Left colon (tissue), 2 donors: Measurements from ENCODE around the gene NANS. TPM values are rescaled to one million over a fixed set of nuclear protein-coding genes. Genes with fewer than 3 reads are reported as not detected.
"Not testable (repeated sequence)": the region's sequence is repeated elsewhere in the genome, so short reads cannot be mapped to it uniquely, and the experiment has no call there.

ENCODE experiments used
- ATAC-seq: fragments of 200-7000 bp; cut with Tn5 transposase; one replicate; pipeline ENCODE4 v1.9.1; 2020; ENCODE audit warnings: mild to moderate bottlenecking, moderate library complexity
- DNase-seq, 2 donors: peaks; one replicate each; pipeline ENCODE4 v3.0.0-alpha.2; 2020
- intact Hi-C, 2 donors: fragments of 100-400 bp; cut with DNase I in 1 of 2; cut with micrococcal nuclease in 1 of 2; formaldehyde crosslinking; loops; one replicate each; pipeline versions ENCODE4 v1.11.2 to v1.14.0; 2022; cut with DNase I, micrococcal nuclease
- total RNA-seq, 2 donors: library from RNA; stranded (reverse); fragmentation: NEBNext Ultra II Directional; extraction: Animal tissue kit (Norgen Biotek cat#: 25700); gene quantifications; one replicate each; pipeline ENCODE4 v1.2.1, GENCODE V29; 2021
- donor health status: DM: no; HTN: no; CAD: no.
- donor health status: DM: yes; HTN: yes; CAD: no.

NANS gene
- total RNA-seq, 2 donors from 2014 or later, result 231 to 527 TPM

- DNase-seq (no peak), ATAC-seq (no peak)
- intact Hi-C loops, result no loop called here
Observed at GRCh38 chr9:98069551-98069950, 13.0 kb downstream of the NANS start.

- intact Hi-C loops, result loop anchor here in 1 of 2 donors (10.0 kb wide), 1 partner anchor 184 kb away; the partner anchor contains the start of gene TBC1D2
- ATAC-seq (no peak), DNase-seq (no peak)
Observed at GRCh38 chr9:98070704-98071103, 14.2 kb downstream of the NANS start.

GRCh38 chr9:98071737-98072136, 15.2 kb downstream of the NANS start:
- intact Hi-C loops, result loop anchor here in 1 of 2 donors (10.0 kb wide), 1 partner anchor 183 kb away; the partner anchor contains the start of gene TBC1D2
- ATAC-seq (peak; percentile 63), DNase-seq (peak; percentile 75 to 80)

GRCh38 chr9:98074115-98074990, 17.8 kb downstream of the NANS start:
- ATAC-seq, result peak; percentile 11
- peak; percentile 52 to 76 for DNase-seq
- intact Hi-C loops, result loop anchor here in 1 of 2 donors (10.0 kb wide), 1 partner anchor 180 kb away; the partner anchor contains the start of gene TBC1D2

GRCh38 chr9:98075332-98075805, 18.8 kb downstream of the NANS start:
- no peak for ATAC-seq
- no peak for DNase-seq
- intact Hi-C loops, result loop anchor here in 1 of 2 donors (10.0 kb wide), 1 partner anchor 179 kb away; the partner anchor contains the start of gene TBC1D2

- DNase-seq, result peak in 1 of 2 donors; percentile 6
- not testable (repeated sequence) for ATAC-seq
- intact Hi-C loops, result loop anchor here in 1 of 2 donors (10.0 kb wide), 1 partner anchor 178 kb away; the partner anchor contains the start of gene TBC1D2
Observed at GRCh38 chr9:98076514-98076890, 20.0 kb downstream of the NANS start.

GRCh38 chr9:98078895-98079294, 22.4 kb downstream of the NANS start:
- DNase-seq (peak in 1 of 2 donors; percentile 5), ATAC-seq (no peak)
- intact Hi-C loops, result loop anchor here in 1 of 2 donors (10.0 kb wide), 1 partner anchor 176 kb away; the partner anchor contains the start of gene TBC1D2

- intact Hi-C loops, result no loop called here
- no peak for DNase-seq
- ATAC-seq, result no peak
Observed at GRCh38 chr9:98080326-98080725, 23.8 kb downstream of the NANS start.

GRCh38 chr9:98080780-98081179, 24.2 kb downstream of the NANS start:
- ATAC-seq (no peak), DNase-seq (peak in 1 of 2 donors; percentile 26)
- intact Hi-C loops, result no loop called here

- intact Hi-C loops, result no loop called here
- ATAC-seq (peak; percentile 51), DNase-seq (peak in 1 of 2 donors; percentile 57)
Observed at GRCh38 chr9:98081477-98082219, 25.1 kb downstream of the NANS start.

GRCh38 chr9:98083061-98083501, 26.5 kb downstream of the NANS start:
- intact Hi-C loops, result no loop called here
- DNase-seq (peak in 1 of 2 donors; percentile 29), ATAC-seq (peak; percentile 74)

- no peak for DNase-seq
- intact Hi-C loops, result no loop called here
- no peak for ATAC-seq
Observed at GRCh38 chr9:98083566-98084183, 27.1 kb downstream of the NANS start.

GRCh38 chr9:98084396-98084795, 27.9 kb downstream of the NANS start:
- DNase-seq (peak in 1 of 2 donors; percentile 18), ATAC-seq (no peak)
- intact Hi-C loops, result no loop called here

GRCh38 chr9:98085058-98085457, 28.5 kb downstream of the NANS start:
- DNase-seq, result peak in 1 of 2 donors; percentile 18
- no peak for ATAC-seq
- intact Hi-C loops, result no loop called here

GRCh38 chr9:98085944-98086343, 29.4 kb downstream of the NANS start:
- DNase-seq, result peak in 1 of 2 donors; percentile 18
- intact Hi-C loops, result no loop called here
- no peak for ATAC-seq

- ATAC-seq, result no peak
- no peak for DNase-seq
- intact Hi-C loops, result no loop called here
Observed at GRCh38 chr9:98086461-98086860, 29.9 kb downstream of the NANS start.

- intact Hi-C loops, result no loop called here
- DNase-seq, result peak in 1 of 2 donors; percentile 24
- ATAC-seq, result no peak
Observed at GRCh38 chr9:98087420-98088354, 31.2 kb downstream of the NANS start.

- intact Hi-C loops, DNase-seq, ATAC-seq: not testable (repeated sequence)
Observed at GRCh38 chr9:98090674-98091073, 34.1 kb downstream of the NANS start.
